Suprapubic skin (tissue), 3 donors: ENCODE measurements around the gene IL32.

ENCODE experiments used
- CTCF ChIP-seq, 2 donors: fragments of 200-600 bp in 1 of 2; fragments of 450-650 bp in 1 of 2; sonication (generic) in 1 of 2; IDR thresholded peaks; one replicate each; pipeline ENCODE4 v1.5.1; 2016 to 2019; ENCODE audit warnings: antibody characterized with exemption in 2 of 2, mild to moderate bottlenecking in 1 of 2, moderate library complexity in 1 of 2
- POLR2A ChIP-seq, 2 donors: fragments of 450-650 bp; IDR thresholded peaks; one replicate each; pipeline ENCODE4 v1.6.1; 2017; ENCODE audit warnings: antibody characterized with exemption in 2 of 2, mild to moderate bottlenecking in 2 of 2, moderate library complexity in 2 of 2

DNA sequence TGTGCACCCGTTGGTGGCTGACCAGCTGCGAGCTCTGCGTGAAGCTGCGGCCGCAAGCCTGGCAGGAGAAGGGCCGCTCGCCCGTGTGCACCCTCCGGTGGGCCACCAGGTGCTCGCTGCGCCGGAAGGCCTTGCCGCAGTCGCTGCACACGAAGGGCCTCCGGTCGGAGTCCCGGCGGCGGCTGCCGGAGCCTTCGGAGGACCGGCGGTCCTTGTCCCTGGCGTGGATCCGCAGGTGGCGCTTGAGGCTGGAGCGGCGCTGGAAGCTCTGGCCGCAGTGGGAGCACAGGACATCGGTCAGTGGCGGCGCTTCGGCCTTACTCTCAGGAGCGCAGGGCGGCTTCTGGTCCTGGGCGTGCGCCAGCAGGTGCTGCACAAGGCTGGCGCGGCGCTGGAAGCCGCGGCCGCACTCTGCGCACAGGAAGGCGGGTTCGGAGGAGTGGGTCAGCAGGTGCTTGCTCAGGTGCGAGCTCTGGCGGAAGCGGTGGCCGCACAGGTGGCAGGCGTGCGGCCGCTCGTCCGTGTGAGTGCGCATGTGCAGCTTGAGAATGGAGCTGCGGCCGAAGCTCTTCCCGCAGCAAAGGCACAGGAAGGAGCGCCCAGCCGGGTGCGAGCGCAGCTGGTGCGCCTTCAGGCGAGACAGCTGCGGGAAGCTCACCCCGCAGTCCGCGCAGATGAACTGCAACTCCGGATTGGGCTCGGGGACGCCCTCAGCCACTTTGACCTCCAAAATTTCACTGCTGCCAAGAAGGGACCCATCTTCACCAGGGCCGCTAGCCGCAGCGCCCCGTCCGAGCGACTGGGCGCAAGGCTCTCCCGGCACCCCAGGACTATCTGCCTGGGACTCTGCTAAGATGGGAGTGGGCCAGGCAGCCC, 24.5 kb downstream of the IL32 start:
- TF ChIP-seq POLR2A (IDR thresholded peaks at IDR 0.05) (no peak), CTCF (IDR thresholded peaks at IDR 0.05) (no peak)
